ENCODE results near the gene GMPPA.

GMPPA gene

GRCh38 chr2:219475697-219476651 lies 22.7 kb upstream of the GMPPA start:
- no peaks in the 10 kb centered on the region for H3K27me3 Mint-ChIP-seq
- H3K36me3 Mint-ChIP-seq (ENCODE audit: low read depth): no peaks in the 10 kb centered on the region
- H3K9me3 Mint-ChIP-seq: no peaks in the 10 kb centered on the region
- no peak overlapping the region for H3K4me3 Mint-ChIP-seq
- H3K27ac Mint-ChIP-seq: no peak overlapping the region
- H3K4me1 Mint-ChIP-seq (ENCODE audit: low read depth): peaks cover 5% of the 10 kb centered on the region

GRCh38 chr2:219476652-219477151 lies 22.0 kb upstream of the GMPPA start:
- Mint-ChIP-seq H3K4me3 (no peak overlapping the region), H3K9me3 (no peaks in the 10 kb centered on the region), H3K27me3 (peaks cover 5% of the 10 kb centered on the region), H3K36me3 (ENCODE audit: low read depth) (no peaks in the 10 kb centered on the region), H3K4me1 (ENCODE audit: low read depth) (peaks cover 5% of the 10 kb centered on the region), H3K27ac (no peak overlapping the region)

GRCh38 chr2:219477179-219477578 lies 21.5 kb upstream of the GMPPA start:
- Mint-ChIP-seq H3K4me1 (ENCODE audit: low read depth) (peaks cover 5% of the 10 kb centered on the region), H3K36me3 (ENCODE audit: low read depth) (no peaks in the 10 kb centered on the region), H3K4me3 (no peak overlapping the region), H3K27me3 (peaks cover 10% of the 10 kb centered on the region), H3K9me3 (no peaks in the 10 kb centered on the region), H3K27ac (no peak overlapping the region)

- H3K27ac Mint-ChIP-seq: no peak overlapping the region
- no peaks in the 10 kb centered on the region for H3K36me3 Mint-ChIP-seq (ENCODE audit: low read depth)
- H3K4me3 Mint-ChIP-seq: no peak overlapping the region
- peaks cover 5% of the 10 kb centered on the region for H3K4me1 Mint-ChIP-seq (ENCODE audit: low read depth)
- peaks cover 12% of the 10 kb centered on the region for H3K27me3 Mint-ChIP-seq
- no peaks in the 10 kb centered on the region for H3K9me3 Mint-ChIP-seq
These were observed 20.9 kb upstream of the GMPPA start for GRCh38 chr2:219477815-219478214.

GRCh38 chr2:219478916-219479315 lies 19.8 kb upstream of the GMPPA start:
- Mint-ChIP-seq H3K27me3 (peaks cover 16% of the 10 kb centered on the region), H3K36me3 (ENCODE audit: low read depth) (no peaks in the 10 kb centered on the region), H3K4me3 (no peak overlapping the region), H3K27ac (no peak overlapping the region), H3K9me3 (no peaks in the 10 kb centered on the region), H3K4me1 (ENCODE audit: low read depth) (peaks cover 6% of the 10 kb centered on the region)

- no peaks in the 10 kb centered on the region for H3K9me3 Mint-ChIP-seq
- H3K27ac Mint-ChIP-seq: no peak overlapping the region
- peaks cover 20% of the 10 kb centered on the region for H3K27me3 Mint-ChIP-seq
- no peaks in the 10 kb centered on the region for H3K36me3 Mint-ChIP-seq (ENCODE audit: low read depth)
- H3K4me1 Mint-ChIP-seq (ENCODE audit: low read depth): peaks cover 11% of the 10 kb centered on the region
- no peak overlapping the region for H3K4me3 Mint-ChIP-seq
These were observed 18.7 kb upstream of the GMPPA start for GRCh38 chr2:219480004-219480403.

- Mint-ChIP-seq H3K4me1 (ENCODE audit: low read depth) (peaks cover 6% of the 10 kb centered on the region), H3K36me3 (ENCODE audit: low read depth) (no peaks in the 10 kb centered on the region), H3K27me3 (peaks cover 33% of the 10 kb centered on the region), H3K9me3 (no peaks in the 10 kb centered on the region), H3K27ac (no peak overlapping the region), H3K4me3 (no peak overlapping the region)
These were observed 15.9 kb upstream of the GMPPA start for GRCh38 chr2:219482674-219483405.

- Mint-ChIP-seq H3K4me3 (peak overlapping the region; percentile 45), H3K9me3 (no peaks in the 10 kb centered on the region), H3K27ac (no peak overlapping the region), H3K36me3 (ENCODE audit: low read depth) (no peaks in the 10 kb centered on the region), H3K27me3 (peaks cover 33% of the 10 kb centered on the region), H3K4me1 (ENCODE audit: low read depth) (peaks cover 6% of the 10 kb centered on the region)
These were observed 15.0 kb upstream of the GMPPA start for GRCh38 chr2:219483451-219484342.

- Mint-ChIP-seq H3K27ac (no peak overlapping the region), H3K27me3 (peaks cover 33% of the 10 kb centered on the region), H3K9me3 (no peaks in the 10 kb centered on the region), H3K4me1 (ENCODE audit: low read depth) (peaks cover 6% of the 10 kb centered on the region), H3K36me3 (ENCODE audit: low read depth) (no peaks in the 10 kb centered on the region), H3K4me3 (peak overlapping the region; percentile 45)
These were observed 14.1 kb upstream of the GMPPA start for GRCh38 chr2:219484343-219485200.

- Mint-ChIP-seq H3K27ac (no peak overlapping the region), H3K4me1 (ENCODE audit: low read depth) (peaks cover 6% of the 10 kb centered on the region), H3K36me3 (ENCODE audit: low read depth) (no peaks in the 10 kb centered on the region), H3K9me3 (no peaks in the 10 kb centered on the region), H3K4me3 (no peak overlapping the region), H3K27me3 (peaks cover 33% of the 10 kb centered on the region)
These were observed 13.5 kb upstream of the GMPPA start for GRCh38 chr2:219485201-219485580.

- H3K4me1 Mint-ChIP-seq (ENCODE audit: low read depth): peaks cover 6% of the 10 kb centered on the region
- no peaks in the 10 kb centered on the region for H3K36me3 Mint-ChIP-seq (ENCODE audit: low read depth)
- no peak overlapping the region for H3K27ac Mint-ChIP-seq
- no peaks in the 10 kb centered on the region for H3K9me3 Mint-ChIP-seq
- no peak overlapping the region for H3K4me3 Mint-ChIP-seq
- peaks cover 30% of the 10 kb centered on the region for H3K27me3 Mint-ChIP-seq
These were observed 12.2 kb upstream of the GMPPA start for GRCh38 chr2:219486380-219486959.

- no peak overlapping the region for H3K4me3 Mint-ChIP-seq
- peaks cover 23% of the 10 kb centered on the region for H3K27me3 Mint-ChIP-seq
- no peaks in the 10 kb centered on the region for H3K36me3 Mint-ChIP-seq (ENCODE audit: low read depth)
These were observed 10.4 kb upstream of the GMPPA start for GRCh38 chr2:219488149-219488843.

GRCh38 chr2:219488844-219489194 lies 9.9 kb upstream of the GMPPA start:
- peaks cover 27% of the 10 kb centered on the region for H3K27me3 Mint-ChIP-seq
- no peak overlapping the region for H3K27ac Mint-ChIP-seq
- H3K4me1 Mint-ChIP-seq (ENCODE audit: low read depth): peaks cover 6% of the 10 kb centered on the region
- H3K4me3 Mint-ChIP-seq: no peak overlapping the region
- no peaks in the 10 kb centered on the region for H3K9me3 Mint-ChIP-seq
- H3K36me3 Mint-ChIP-seq (ENCODE audit: low read depth): no peaks in the 10 kb centered on the region

More at GRCh38 chr2:219488149-219488843, 10.4 kb upstream of the GMPPA start:
- Mint-ChIP-seq H3K9me3 (no peaks in the 10 kb centered on the region), H3K27ac (no peak overlapping the region), H3K4me1 (ENCODE audit: low read depth) (peaks cover 6% of the 10 kb centered on the region)
